ENCODE data around the gene ATG2A.

- TF ChIP-seq, protein P1, sequence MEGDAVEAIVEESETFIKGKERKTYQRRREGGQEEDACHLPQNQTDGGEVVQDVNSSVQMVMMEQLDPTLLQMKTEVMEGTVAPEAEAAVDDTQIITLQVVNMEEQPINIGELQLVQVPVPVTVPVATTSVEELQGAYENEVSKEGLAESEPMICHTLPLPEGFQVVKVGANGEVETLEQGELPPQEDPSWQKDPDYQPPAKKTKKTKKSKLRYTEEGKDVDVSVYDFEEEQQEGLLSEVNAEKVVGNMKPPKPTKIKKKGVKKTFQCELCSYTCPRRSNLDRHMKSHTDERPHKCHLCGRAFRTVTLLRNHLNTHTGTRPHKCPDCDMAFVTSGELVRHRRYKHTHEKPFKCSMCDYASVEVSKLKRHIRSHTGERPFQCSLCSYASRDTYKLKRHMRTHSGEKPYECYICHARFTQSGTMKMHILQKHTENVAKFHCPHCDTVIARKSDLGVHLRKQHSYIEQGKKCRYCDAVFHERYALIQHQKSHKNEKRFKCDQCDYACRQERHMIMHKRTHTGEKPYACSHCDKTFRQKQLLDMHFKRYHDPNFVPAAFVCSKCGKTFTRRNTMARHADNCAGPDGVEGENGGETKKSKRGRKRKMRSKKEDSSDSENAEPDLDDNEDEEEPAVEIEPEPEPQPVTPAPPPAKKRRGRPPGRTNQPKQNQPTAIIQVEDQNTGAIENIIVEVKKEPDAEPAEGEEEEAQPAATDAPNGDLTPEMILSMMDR (IDR thresholded peaks at IDR 0.05; ENCODE audit: poor library complexity): no peak
- TF ChIP-seq EZH2 (IDR thresholded peaks at IDR 0.05; ENCODE audit: borderline replicate concordance): no peak
- no peak for TF ChIP-seq EZH2phosphoT487 (IDR thresholded peaks at IDR 0.05; ENCODE audit: low read depth, severe bottlenecking, unreplicated experiment)
These were observed 8.8 kb upstream of the ATG2A start for GRCh38 chr11:64925536-64926436.
